VCaP (cell line): Measurements from ENCODE around the gene REELD1.

Experiments used
- H3K27ac ChIP-seq: fragments of 450-650 bp; 2 replicates; pipeline ENCODE4 v1.5.1; 2017
- TF ChIP-seq, protein P1 (sequence below): fragments of 450-650 bp; conservative IDR thresholded peaks from 2 replicates; pipeline ENCODE4 v1.5.1; 2017; ENCODE audit warnings: mild to moderate bottlenecking, moderate library complexity

Gene REELD1

DNA sequence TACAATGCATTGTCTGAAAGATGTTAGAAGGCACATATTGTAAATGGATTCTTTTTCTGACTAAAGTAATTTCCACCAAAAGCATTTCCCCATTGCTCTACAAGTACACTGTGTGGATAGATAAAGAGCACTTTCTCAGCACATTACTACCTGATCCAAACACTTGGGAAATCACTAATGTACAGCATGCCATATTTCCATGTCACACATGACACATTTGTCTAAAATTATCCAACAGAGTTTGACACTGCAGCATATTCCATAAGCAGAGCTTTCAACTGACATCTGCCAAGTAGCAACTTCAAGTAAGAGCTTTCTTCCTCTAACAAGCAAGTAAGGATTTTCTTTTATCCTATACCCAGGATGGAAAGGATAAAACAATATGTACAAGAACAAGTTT is 49.5 kb downstream of the REELD1 start:
- TF ChIP-seq, protein P1, sequence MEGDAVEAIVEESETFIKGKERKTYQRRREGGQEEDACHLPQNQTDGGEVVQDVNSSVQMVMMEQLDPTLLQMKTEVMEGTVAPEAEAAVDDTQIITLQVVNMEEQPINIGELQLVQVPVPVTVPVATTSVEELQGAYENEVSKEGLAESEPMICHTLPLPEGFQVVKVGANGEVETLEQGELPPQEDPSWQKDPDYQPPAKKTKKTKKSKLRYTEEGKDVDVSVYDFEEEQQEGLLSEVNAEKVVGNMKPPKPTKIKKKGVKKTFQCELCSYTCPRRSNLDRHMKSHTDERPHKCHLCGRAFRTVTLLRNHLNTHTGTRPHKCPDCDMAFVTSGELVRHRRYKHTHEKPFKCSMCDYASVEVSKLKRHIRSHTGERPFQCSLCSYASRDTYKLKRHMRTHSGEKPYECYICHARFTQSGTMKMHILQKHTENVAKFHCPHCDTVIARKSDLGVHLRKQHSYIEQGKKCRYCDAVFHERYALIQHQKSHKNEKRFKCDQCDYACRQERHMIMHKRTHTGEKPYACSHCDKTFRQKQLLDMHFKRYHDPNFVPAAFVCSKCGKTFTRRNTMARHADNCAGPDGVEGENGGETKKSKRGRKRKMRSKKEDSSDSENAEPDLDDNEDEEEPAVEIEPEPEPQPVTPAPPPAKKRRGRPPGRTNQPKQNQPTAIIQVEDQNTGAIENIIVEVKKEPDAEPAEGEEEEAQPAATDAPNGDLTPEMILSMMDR: no peak
- no peak overlapping the region for H3K27ac ChIP-seq

DNA sequence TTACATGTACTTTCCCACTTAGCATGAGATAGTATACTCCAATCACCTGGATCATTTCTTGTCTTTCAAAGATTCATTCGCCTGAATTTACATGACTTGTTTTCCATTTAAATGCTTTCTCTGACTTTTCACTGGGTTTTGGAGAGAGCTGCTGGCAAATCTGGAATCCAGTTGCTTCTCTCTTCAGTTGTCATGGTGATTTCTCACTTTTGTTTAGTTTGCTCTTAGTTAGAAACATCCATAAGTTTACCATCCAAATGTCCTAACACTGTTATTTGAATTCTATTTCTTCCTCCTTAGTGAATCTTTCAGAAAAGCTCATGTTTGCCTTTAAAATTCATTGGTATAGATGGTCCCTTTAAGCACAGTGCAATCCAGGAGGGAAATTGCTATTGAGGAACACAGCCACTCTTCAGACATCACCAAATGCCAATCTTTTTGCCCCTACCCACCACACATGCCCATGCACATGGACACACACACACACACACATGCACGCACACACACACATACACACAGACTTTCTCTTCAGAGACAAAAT is 51.7 kb downstream of the REELD1 start:
- no peak overlapping the region for H3K27ac ChIP-seq
- TF ChIP-seq, protein P1: no peak

DNA sequence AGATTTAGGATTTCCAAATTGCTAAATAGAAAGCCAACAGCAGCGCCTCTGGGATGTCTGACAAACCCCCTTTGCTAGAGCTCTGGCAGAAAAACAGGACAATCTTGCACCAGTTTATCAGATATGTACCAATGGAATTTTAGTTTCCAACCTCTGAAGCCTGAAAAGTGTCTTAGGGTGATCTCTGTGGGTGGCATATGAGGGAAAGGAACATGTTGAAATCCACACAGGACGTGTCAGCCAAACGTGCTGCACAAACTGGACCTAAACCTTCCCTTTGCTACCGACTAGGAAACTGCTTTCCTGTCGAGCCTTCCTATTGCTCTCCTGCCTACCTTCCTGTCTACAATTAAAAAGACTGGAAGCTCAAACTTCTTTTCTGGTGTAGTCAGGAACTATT is 53.5 kb downstream of the REELD1 start:
- H3K27ac ChIP-seq: no peak overlapping the region
- TF ChIP-seq, protein P1: no peak

DNA sequence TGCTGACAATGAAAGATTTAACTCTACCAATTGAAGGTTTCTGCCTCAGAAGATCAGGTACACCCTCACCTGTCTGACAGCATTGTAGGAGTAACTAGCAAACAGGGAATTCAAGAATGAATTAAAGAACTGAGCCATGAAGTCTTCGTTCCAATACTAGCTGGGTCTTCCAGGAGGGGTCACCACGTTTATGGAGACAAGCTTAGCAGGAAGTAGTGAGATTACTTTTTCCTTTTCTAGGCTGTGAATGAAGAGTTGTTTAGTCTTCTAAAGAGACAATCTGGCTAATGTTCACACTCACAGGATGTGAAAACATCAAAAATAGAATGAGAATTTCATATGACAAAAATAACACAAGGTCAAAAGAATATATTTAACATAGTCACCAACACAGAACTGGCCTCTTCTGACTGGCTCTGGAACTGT is 54.9 kb downstream of the REELD1 start:
- TF ChIP-seq, protein P1: no peak
- no peak overlapping the region for H3K27ac ChIP-seq

DNA sequence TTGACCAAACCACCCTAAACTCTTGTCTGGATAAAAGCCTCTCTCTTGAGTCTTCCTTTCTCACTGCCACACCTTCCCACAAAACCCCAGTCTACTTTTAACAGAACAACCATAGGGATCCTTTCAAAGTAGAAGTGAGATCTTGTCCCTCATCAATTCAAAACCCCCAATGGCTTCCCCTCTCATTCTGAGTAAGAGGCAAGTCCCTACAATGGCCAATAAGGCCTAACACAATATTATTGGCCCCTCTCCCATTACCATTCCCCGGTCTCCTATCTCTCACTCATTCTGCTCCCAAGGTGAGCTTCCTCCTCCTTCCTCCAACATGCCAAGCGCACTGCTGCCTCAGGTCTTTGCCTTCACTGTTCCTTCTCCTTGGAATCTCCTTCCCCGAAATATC is 57.1 kb downstream of the REELD1 start:
- H3K27ac ChIP-seq: no peak overlapping the region
- TF ChIP-seq, protein P1: no peak

DNA sequence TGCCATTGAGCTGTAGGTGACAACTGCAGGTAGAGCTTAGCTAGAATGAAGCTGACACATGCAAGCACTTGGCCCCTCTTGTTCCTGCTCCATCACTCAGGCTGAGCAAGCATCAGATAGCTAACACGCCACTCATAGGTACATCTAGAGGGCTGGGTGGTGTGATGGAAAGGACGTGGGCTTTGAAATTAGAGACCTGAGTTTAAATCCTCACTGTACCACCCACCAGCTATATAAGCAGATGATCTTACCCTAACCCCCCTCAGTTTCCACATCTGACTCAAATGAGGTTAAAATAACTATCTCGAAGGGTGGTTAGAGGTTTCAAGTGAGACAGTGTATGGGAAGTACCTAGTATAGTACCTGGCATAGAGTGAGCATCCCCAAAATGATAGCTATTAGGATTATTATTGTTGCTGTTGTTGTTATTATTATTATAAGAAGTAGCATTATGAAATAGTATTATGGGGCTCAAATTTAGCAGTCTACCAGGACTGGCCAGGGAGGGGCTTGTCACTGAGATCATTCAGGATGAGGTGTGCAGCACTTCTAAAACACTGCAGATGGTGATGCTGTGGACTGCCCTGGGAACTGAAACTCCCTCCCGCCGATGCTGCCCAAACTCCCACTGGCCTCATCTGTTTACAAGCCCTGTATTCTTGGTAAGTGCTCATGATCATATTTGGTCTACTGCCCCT is 59.0 kb downstream of the REELD1 start:
- no peak overlapping the region for H3K27ac ChIP-seq
- TF ChIP-seq, protein P1: no peak

DNA sequence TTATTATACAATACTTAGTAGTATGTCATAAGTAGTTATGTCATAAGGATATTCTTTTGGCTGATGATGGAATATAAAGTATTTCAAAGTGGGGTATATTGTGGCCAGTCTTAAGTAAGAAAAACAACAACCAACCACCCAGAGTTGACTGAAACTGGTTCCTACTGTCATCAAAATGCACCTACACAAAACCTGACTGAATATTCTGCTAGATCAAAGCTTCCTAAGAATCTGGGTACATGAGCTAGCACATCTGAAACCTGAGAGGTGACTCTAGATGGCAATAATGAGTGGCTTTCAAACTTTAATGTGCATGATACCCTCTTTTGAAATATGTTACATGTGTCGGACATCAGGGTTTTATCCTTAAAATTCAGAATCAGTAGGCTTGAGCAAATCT is 60.4 kb downstream of the REELD1 start:
- no peak overlapping the region for H3K27ac ChIP-seq

More for the DNA sequence above, 60.4 kb downstream of the REELD1 start:
- TF ChIP-seq, protein P1: no peak
